K562 (cell line): Measurements from ENCODE around the gene FOXN3. TPM values are rescaled to one million over a fixed set of nuclear protein-coding genes. Genes with fewer than 3 reads are reported as not detected.

Experiments used
- ARID2 ChIP-seq: fragments of 450-650 bp; IDR thresholded peaks from 2 replicates; pipeline ENCODE4 v1.6.1; 2017; ENCODE audit warnings: antibody characterized with exemption, mild to moderate bottlenecking
- BHLHE40 ChIP-seq: IDR thresholded peaks from 2 replicates; pipeline ENCODE4 v1.6.1; 2011; ENCODE audit warnings: low read length, improper control_type of control experiment
- PHTF2 ChIP-seq: fragments of 250-450 bp; sonication (Bioruptor Pico); IDR thresholded peaks from 2 replicates; pipeline ENCODE4 v1.5.0; 2021; ENCODE audit warnings: mild to moderate bottlenecking
- TAL1 ChIP-seq: fragments of 450-650 bp; IDR thresholded peaks from 2 replicates; pipeline ENCODE4 v1.6.1; 2016; ENCODE audit warnings: mild to moderate bottlenecking
- TEAD4 ChIP-seq, 2 experiments: sonication (generic) in 1 of 2; formaldehyde crosslinking in 1 of 2; IDR thresholded peaks; 2 replicates each; pipeline versions ENCODE4 v1.6.1 to v1.8.0; 2012 to 2022; ENCODE audit warnings: borderline replicate concordance in 1 of 2, inconsistent platforms in 1 of 2, low read length in 1 of 2, mild to moderate bottlenecking in 1 of 2, missing genetic modification reagents in 1 of 2
- ZFPM2 ChIP-seq: fragments of 250-450 bp; sonication (Bioruptor Pico); IDR thresholded peaks from 2 replicates; pipeline ENCODE4 v1.5.1; 2022; ENCODE audit warnings: mild to moderate bottlenecking
- polyA plus RNA-seq, 8 experiments: library from polyadenylated mRNA; depleted of rRNA in 4 of 8; stranded (reverse) in 5 of 8; unstranded in 3 of 8; fragments of >200 nt; fragmentation: Nextera tagmentation in 2 of 8; fragmentation: Illumina TruSeq in 1 of 8; extraction: Ambion mirVana in 2 of 8; extraction: Trizol in 1 of 8; gene quantifications; 2 replicates each; pipeline versions ENCODE4 v1.2.1 to v1.2.3, GENCODE V29; 2011 to 2014; ENCODE audit warnings: inconsistent platforms in 1 of 8, missing spikeins in 1 of 8
- total RNA-seq, 7 experiments: library from RNA; depleted of rRNA in 6 of 7; stranded (reverse); fragments of >200 nt in 6 of 7; fragmentation: Illumina TruSeq in 2 of 7; extraction: Trizol in 2 of 7; gene quantifications; 2 replicates each; pipeline versions ENCODE4 v1.2.1 to v1.2.3, GENCODE V29; 2011 to 2021; ENCODE audit warnings: low replicate concordance in 1 of 7
- TF ChIP-seq, protein P1 (sequence below): sonication (generic); formaldehyde crosslinking; IDR thresholded peaks from 2 replicates; pipeline ENCODE4 v1.8.0; 2022; ENCODE audit warnings: missing genetic modification reagents, mild to moderate bottlenecking, moderate library complexity, borderline replicate concordance
- TF ChIP-seq, protein P2 (sequence below): fragments of 250-450 bp; sonication (Bioruptor Pico); IDR thresholded peaks from 2 replicates; pipeline ENCODE4 v1.4.0; 2020; ENCODE audit warnings: mild to moderate bottlenecking, moderate library complexity
- TF ChIP-seq, protein P3 (sequence below), 2 experiments: fragments of 450-650 bp; conservative IDR thresholded peaks; 2 replicates each; pipeline ENCODE4 v1.6.1; 2017; ENCODE audit warnings: mild to moderate bottlenecking in 2 of 2, moderate library complexity in 2 of 2
- TF ChIP-seq, protein P4 (sequence below): fragments of 200-800 bp; sonication (Bioruptor generic); IDR thresholded peaks from 2 replicates; pipeline ENCODE4 v1.6.1; 2017; ENCODE audit warnings: missing genetic modification characterization, missing compliant biosample characterization
- TF ChIP-seq, protein P5 (sequence below): fragments of 450-650 bp; IDR thresholded peaks from 2 replicates; pipeline ENCODE4 v1.6.1; 2017; ENCODE audit warnings: antibody characterized with exemption, mild to moderate bottlenecking
- TF ChIP-seq, protein P6 (sequence below): fragments of 450-650 bp; IDR thresholded peaks from 2 replicates; pipeline ENCODE4 v1.6.1; 2016; ENCODE audit warnings: missing biosample characterization, missing genetic modification characterization

FOXN3 gene
- total and polyA plus RNA-seq, 9 of the 15 experiments (the other 6 are each of a cell fraction or from before 2014, with no cell fraction given), result 0.07 to 1.3 (median 0.40) TPM

DNA sequence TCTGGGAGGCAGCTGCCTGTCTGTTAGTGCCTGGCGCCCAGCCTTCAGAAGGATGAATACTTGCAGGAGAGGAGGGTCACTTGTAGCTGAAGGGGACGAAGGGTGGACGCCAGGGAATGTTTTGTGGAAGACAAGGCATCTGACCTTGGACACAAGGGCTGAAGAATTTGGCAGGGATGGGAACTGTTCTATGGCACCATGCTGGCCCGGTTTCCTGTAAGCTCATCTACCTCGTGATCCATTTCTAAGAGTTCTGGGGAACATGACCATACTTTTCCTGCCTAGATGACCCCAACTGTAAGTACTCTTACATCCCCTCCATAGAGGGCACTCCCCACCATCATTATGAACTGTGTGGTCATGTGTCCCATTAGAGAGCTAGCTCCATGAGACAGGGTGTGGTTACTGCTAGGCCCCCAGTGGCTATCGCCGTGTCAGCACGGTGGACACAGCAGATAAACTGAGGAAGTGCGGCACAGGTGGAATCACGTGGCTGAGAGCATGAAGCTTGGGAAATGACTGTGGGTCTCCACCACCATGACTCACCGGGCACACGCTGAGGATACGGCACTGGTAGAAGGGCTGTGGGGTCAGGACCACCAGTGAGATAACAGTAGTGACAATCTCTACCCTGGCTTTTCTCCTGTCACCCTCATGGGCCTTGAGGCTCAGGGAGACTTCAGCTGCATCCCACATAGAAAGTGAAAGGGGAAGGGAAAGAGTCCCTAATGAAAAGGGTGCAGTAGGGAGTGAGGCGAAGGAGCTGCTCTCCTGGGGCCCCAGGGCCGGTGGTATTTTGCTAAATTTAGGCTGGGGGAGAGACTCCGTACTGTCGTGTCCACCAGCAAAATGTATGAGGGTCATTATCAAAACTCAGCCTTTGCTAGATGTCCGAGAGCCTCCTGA, 252.6 kb downstream of the FOXN3 start (continued):
- TF ChIP-seq, protein P1, sequence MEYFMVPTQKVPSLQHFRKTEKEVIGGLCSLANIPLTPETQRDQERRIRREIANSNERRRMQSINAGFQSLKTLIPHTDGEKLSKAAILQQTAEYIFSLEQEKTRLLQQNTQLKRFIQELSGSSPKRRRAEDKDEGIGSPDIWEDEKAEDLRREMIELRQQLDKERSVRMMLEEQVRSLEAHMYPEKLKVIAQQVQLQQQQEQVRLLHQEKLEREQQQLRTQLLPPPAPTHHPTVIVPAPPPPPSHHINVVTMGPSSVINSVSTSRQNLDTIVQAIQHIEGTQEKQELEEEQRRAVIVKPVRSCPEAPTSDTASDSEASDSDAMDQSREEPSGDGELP, result no peak
- TF ChIP-seq TAL1 (0 out of 2 replicates have a peak, but pooled peaks have one; percentile 21), ARID2 (no peak), PHTF2 (CRISPR knock-in tag) (no peak), ZFPM2 (no peak), TEAD4 (IDR thresholded peaks at IDR 0.05; ENCODE audit: low read length) (peak; percentile 2; the same call in 1 of the 2 replicates), TEAD4 (CRISPR knock-in tag; IDR thresholded peaks at IDR 0.05; ENCODE audit: borderline replicate concordance) (no peak), BHLHE40 (peak; percentile 49; the same call in 1 of the 2 replicates)
- TF ChIP-seq, protein P2, sequence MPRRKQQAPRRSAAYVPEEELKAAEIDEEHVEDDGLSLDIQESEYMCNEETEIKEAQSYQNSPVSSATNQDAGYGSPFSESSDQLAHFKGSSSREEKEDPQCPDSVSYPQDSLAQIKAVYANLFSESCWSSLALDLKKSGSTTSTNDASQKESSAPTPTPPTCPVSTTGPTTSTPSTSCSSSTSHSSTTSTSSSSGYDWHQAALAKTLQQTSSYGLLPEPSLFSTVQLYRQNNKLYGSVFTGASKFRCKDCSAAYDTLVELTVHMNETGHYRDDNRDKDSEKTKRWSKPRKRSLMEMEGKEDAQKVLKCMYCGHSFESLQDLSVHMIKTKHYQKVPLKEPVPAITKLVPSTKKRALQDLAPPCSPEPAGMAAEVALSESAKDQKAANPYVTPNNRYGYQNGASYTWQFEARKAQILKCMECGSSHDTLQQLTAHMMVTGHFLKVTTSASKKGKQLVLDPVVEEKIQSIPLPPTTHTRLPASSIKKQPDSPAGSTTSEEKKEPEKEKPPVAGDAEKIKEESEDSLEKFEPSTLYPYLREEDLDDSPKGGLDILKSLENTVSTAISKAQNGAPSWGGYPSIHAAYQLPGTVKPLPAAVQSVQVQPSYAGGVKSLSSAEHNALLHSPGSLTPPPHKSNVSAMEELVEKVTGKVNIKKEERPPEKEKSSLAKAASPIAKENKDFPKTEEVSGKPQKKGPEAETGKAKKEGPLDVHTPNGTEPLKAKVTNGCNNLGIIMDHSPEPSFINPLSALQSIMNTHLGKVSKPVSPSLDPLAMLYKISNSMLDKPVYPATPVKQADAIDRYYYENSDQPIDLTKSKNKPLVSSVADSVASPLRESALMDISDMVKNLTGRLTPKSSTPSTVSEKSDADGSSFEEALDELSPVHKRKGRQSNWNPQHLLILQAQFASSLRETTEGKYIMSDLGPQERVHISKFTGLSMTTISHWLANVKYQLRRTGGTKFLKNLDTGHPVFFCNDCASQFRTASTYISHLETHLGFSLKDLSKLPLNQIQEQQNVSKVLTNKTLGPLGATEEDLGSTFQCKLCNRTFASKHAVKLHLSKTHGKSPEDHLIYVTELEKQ, result no peak
- TF ChIP-seq, protein P3, sequence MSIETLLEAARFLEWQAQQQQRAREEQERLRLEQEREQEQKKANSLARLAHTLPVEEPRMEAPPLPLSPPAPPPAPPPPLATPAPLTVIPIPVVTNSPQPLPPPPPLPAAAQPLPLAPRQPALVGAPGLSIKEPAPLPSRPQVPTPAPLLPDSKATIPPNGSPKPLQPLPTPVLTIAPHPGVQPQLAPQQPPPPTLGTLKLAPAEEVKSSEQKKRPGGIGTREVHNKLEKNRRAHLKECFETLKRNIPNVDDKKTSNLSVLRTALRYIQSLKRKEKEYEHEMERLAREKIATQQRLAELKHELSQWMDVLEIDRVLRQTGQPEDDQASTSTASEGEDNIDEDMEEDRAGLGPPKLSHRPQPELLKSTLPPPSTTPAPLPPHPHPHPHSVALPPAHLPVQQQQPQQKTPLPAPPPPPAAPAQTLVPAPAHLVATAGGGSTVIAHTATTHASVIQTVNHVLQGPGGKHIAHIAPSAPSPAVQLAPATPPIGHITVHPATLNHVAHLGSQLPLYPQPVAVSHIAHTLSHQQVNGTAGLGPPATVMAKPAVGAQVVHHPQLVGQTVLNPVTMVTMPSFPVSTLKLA (conservative IDR thresholded peaks at IDR 0.05), result peak; percentile 40 to 53; a peak in 2 of 4 replicates
- TF ChIP-seq, protein P4, sequence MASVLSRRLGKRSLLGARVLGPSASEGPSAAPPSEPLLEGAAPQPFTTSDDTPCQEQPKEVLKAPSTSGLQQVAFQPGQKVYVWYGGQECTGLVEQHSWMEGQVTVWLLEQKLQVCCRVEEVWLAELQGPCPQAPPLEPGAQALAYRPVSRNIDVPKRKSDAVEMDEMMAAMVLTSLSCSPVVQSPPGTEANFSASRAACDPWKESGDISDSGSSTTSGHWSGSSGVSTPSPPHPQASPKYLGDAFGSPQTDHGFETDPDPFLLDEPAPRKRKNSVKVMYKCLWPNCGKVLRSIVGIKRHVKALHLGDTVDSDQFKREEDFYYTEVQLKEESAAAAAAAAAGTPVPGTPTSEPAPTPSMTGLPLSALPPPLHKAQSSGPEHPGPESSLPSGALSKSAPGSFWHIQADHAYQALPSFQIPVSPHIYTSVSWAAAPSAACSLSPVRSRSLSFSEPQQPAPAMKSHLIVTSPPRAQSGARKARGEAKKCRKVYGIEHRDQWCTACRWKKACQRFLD, result peak; percentile 39; the same call in 1 of the 2 replicates
- TF ChIP-seq, protein P5, sequence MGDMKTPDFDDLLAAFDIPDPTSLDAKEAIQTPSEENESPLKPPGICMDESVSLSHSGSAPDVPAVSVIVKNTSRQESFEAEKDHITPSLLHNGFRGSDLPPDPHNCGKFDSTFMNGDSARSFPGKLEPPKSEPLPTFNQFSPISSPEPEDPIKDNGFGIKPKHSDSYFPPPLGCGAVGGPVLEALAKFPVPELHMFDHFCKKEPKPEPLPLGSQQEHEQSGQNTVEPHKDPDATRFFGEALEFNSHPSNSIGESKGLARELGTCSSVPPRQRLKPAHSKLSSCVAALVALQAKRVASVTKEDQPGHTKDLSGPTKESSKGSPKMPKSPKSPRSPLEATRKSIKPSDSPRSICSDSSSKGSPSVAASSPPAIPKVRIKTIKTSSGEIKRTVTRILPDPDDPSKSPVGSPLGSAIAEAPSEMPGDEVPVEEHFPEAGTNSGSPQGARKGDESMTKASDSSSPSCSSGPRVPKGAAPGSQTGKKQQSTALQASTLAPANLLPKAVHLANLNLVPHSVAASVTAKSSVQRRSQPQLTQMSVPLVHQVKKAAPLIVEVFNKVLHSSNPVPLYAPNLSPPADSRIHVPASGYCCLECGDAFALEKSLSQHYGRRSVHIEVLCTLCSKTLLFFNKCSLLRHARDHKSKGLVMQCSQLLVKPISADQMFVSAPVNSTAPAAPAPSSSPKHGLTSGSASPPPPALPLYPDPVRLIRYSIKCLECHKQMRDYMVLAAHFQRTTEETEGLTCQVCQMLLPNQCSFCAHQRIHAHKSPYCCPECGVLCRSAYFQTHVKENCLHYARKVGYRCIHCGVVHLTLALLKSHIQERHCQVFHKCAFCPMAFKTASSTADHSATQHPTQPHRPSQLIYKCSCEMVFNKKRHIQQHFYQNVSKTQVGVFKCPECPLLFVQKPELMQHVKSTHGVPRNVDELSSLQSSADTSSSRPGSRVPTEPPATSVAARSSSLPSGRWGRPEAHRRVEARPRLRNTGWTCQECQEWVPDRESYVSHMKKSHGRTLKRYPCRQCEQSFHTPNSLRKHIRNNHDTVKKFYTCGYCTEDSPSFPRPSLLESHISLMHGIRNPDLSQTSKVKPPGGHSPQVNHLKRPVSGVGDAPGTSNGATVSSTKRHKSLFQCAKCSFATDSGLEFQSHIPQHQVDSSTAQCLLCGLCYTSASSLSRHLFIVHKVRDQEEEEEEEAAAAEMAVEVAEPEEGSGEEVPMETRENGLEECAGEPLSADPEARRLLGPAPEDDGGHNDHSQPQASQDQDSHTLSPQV, result peak; percentile 83
- TF ChIP-seq, protein P6, sequence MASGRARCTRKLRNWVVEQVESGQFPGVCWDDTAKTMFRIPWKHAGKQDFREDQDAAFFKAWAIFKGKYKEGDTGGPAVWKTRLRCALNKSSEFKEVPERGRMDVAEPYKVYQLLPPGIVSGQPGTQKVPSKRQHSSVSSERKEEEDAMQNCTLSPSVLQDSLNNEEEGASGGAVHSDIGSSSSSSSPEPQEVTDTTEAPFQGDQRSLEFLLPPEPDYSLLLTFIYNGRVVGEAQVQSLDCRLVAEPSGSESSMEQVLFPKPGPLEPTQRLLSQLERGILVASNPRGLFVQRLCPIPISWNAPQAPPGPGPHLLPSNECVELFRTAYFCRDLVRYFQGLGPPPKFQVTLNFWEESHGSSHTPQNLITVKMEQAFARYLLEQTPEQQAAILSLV, result 0 out of 2 replicates have a peak, but pooled peaks have one; percentile 21
